ENCODE results near the gene TNNT2.

The TNNT2 gene

GRCh38 chr1:201310251-201310985, 67.1 kb downstream of the TNNT2 start:
- no peak for DNase-seq

GRCh38 chr1:201309416-201309815, 68.1 kb downstream of the TNNT2 start:
- DNase-seq, result peak; percentile 21

Data from stimulated activated CD4-positive, alpha-beta T cell treated with anti-CD3 and anti-CD28 coated beads, Interleukin-15, amount 100 ng/mL, for 24 hours (primary cell).